ENCODE measurements around the gene LCP1. TPM values are rescaled to one million over a fixed set of nuclear protein-coding genes. Genes with fewer than 3 reads are reported as not detected.

Gene LCP1, protein sequence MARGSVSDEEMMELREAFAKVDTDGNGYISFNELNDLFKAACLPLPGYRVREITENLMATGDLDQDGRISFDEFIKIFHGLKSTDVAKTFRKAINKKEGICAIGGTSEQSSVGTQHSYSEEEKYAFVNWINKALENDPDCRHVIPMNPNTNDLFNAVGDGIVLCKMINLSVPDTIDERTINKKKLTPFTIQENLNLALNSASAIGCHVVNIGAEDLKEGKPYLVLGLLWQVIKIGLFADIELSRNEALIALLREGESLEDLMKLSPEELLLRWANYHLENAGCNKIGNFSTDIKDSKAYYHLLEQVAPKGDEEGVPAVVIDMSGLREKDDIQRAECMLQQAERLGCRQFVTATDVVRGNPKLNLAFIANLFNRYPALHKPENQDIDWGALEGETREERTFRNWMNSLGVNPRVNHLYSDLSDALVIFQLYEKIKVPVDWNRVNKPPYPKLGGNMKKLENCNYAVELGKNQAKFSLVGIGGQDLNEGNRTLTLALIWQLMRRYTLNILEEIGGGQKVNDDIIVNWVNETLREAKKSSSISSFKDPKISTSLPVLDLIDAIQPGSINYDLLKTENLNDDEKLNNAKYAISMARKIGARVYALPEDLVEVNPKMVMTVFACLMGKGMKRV
- total RNA-seq = 3.3 and 8.9 TPM in 2 replicates

GRCh38 chr13:46181840-46182490 is at the start of gene LCP1:
LCP1 (minus strand) TSS chr13:46182177; CDS start chr13:46159662, 22,515 bp downstream.

DNA sequence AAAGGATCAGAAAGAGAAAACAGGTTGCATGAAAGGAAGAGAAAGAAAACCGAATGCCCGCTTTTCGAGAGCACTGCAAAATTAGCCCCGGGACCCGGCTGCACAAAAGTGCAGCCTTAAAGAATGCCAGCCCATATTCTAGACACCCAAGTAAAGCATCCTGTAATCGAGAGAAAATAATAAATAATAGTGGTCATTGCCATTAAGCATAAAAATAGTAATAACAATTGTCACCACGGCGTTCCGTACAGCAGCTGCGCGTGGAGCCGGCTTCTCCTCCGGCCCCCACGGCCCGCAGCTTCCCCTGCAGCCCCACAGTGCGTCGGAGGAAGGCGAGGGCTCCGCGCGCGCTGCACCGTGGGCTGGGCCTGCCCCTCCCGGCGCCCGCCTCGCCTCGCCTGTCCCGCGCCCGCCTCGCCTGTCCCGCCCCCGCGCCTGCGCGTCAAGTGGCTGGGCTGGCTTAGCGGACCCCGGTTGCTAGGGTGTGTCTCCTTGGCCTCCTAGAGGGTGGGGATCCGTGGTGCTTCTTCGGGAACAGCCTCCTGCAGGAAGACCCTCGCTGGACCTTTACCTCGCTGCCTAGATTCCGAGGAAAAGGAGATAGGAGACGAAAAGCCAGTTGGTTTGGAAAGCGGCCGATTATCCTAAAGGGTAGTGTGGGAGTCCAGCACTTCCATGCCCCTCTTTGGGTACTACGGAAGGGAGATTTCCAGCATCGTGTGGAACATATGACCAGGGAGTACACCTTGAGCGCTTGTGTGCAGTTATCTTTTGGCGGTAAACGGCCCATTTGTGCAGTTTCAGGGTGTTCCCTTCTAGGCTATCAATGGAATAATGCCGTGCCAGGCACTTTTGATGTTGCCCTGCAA is 29.7 kb upstream of the LCP1 start, which contains the start of gene LRRC63:
Gene LRRC63, plus strand, starts transcription at position 446 of the 869 bp plus-strand sequence. CDS start 1,107 bp downstream, outside the sequence.

DNA sequence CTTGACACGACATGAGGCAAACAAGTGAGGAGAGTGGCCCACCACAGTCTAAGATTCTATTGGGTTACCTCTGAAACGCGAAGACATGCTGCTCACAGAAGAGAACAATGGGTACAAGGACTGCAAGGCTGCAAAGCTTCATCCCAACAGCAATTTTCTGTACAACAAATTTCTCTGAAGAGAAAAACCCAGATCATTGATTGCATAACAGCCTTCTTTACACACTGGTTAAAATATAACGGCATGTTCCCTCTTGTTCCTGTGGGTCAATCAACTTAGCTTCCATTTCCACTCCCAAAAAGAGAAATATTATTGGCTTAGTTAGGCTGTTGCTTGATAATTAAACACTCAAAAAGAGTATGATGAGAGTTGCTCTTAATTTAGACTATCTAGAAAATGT is 77.1 kb downstream of the LCP1 start, which contains the start of gene CPB2:
Gene CPB2, minus strand, starts transcription at position 166 of the 400 bp plus-strand sequence. Its CDS starts 24 bp downstream, at position 142.

Other genes starting within 250 kb of the LCP1 start
- 14.3 and 26.9 TPM in 2 replicates for gene ZC3H13, start 129.4 kb downstream of the LCP1 start, total RNA-seq
- gene CPB2, start 77.1 kb downstream of the LCP1 start, total RNA-seq = 0.05 TPM in 1 of 2 replicates, not detected in the other
- gene LRRC63, start 29.8 kb upstream of the LCP1 start, total RNA-seq = under 0.01 and 0.09 TPM in 2 replicates
- 0.30 and 0.51 TPM in 2 replicates for gene RUBCNL, start 205.1 kb upstream of the LCP1 start, total RNA-seq